ENCODE results near the gene ZNF425.

- TF ChIP-seq CTCF (IDR thresholded peaks at IDR 0.05) (no peak), REST (IDR thresholded peaks at IDR 0.05; ENCODE audit: insufficient read depth in 1 of 2, low read depth in 2 of 2, low read length in 1 of 2) (no peak), SIN3A (IDR thresholded peaks at IDR 0.05; ENCODE audit: borderline replicate concordance, insufficient read depth, low read depth, low read length) (no peak), POLR2AphosphoS5 (IDR thresholded peaks at IDR 0.05; ENCODE audit: low read depth, low read length) (no peak)
These were observed 30.8 kb upstream of the ZNF425 start for GRCh38 chr7:149156898-149157297.

Measured in Panc1 (cell line).